Kidney (tissue), 14 donors: ENCODE data around the gene MS4A7. TPM values are rescaled to one million over a fixed set of nuclear protein-coding genes. Genes with fewer than 3 reads are reported as not detected.

ENCODE experiments used
- DNase-seq, 5 donors: peaks; one replicate each; pipeline ENCODE4 v3.0.0-alpha.2; 2013 to 2020
- FAIRE-seq: peaks from 2 replicates; lab custom pipeline; 2012; peaks lifted over from hg19 to GRCh38; lab: Jason Lieb, UNC
- H3K27ac ChIP-seq, 2 donors: one replicate each; pipeline ENCODE4 v1.7.0; 2013; ENCODE audit warnings: low read depth in 2 of 2, low read length in 2 of 2, inconsistent platforms in 1 of 2
- H3K27me3 ChIP-seq: one replicate; pipeline ENCODE4 v1.7.1; 2013; ENCODE audit warnings: low read length, inconsistent platforms; ENCODE audit not compliant: control insufficient read depth, insufficient read depth
- H3K36me3 ChIP-seq, 3 donors: one replicate each; pipeline versions ENCODE4 v1.7.0 to v1.7.1; 2013; ENCODE audit warnings: low read length in 3 of 3, control low read depth in 1 of 3, inconsistent platforms in 1 of 3; ENCODE audit not compliant: insufficient read depth in 3 of 3, control insufficient read depth in 2 of 3
- H3K4me1 ChIP-seq, 3 donors: one replicate each; pipeline versions ENCODE4 v1.7.0 to v1.7.1; 2013; ENCODE audit warnings: low read length in 3 of 3, inconsistent platforms in 1 of 3, low read depth in 1 of 3; ENCODE audit not compliant: control insufficient read depth in 2 of 3, insufficient read depth in 2 of 3
- H3K4me3 ChIP-seq, 3 donors: one replicate each; pipeline versions ENCODE4 v1.7.0 to v1.8.1; 2013; ENCODE audit warnings: low read length in 3 of 3, control low read depth in 1 of 3, inconsistent platforms in 1 of 3
- H3K9ac ChIP-seq, 3 donors: one replicate each; pipeline versions ENCODE4 v1.7.0 to v1.7.1; 2013; ENCODE audit warnings: low read length in 3 of 3, control low read depth in 1 of 3, inconsistent platforms in 1 of 3
- H3K9me3 ChIP-seq, 3 donors: one replicate each; pipeline versions ENCODE4 v1.7.0 to v1.7.1; 2013; ENCODE audit warnings: low read length in 3 of 3, control low read depth in 1 of 3, inconsistent platforms in 1 of 3; ENCODE audit not compliant: control insufficient read depth in 2 of 3, insufficient read depth in 1 of 3
- intact Hi-C: fragments of 100-400 bp; cut with DNase I; formaldehyde crosslinking; loops from one replicate; pipeline ENCODE4 v1.11.1; 2022
- polyA plus RNA-seq: library from polyadenylated mRNA; stranded (reverse); fragments of 350-450 nt; fragmentation: Illumina TruSeq; extraction: RNeasy Lipid Tissue Mini Kit (QIAGEN cat#74804); gene quantifications from one replicate; pipeline ENCODE4 v1.2.3, GENCODE V29; 2014; ENCODE audit warnings: low read depth, low replicate concordance; ENCODE audit not compliant: insufficient read depth
- total RNA-seq: library from RNA; stranded (reverse); fragmentation: NEBNext Ultra II Directional; extraction: Animal tissue kit (Norgen Biotek cat#: 25700); gene quantifications from one replicate; pipeline ENCODE4 v1.2.1, GENCODE V29; 2021
- TF ChIP-seq, protein P1 (sequence below): IDR thresholded peaks from 3 replicates; pipeline ENCODE4 v1.5.1; 2012; ENCODE audit warnings: mild to moderate bottlenecking, moderate library complexity, borderline replicate concordance; ENCODE audit not compliant: insufficient read depth; ENCODE audit errors: extremely low read depth
- donor health status: control.
- donor health status: control.
- donor health status: control.
- donor health status: control.
- donor health status: control.
- donor health status: DM: yes; HTN: yes; CAD: no.
- donor health status: Normal renal cell carcinoma (clear cell type).

Gene MS4A7
- total and polyA plus RNA-seq, 2 donors from 2014 or later = 7.0 to 47.6 TPM

DNA sequence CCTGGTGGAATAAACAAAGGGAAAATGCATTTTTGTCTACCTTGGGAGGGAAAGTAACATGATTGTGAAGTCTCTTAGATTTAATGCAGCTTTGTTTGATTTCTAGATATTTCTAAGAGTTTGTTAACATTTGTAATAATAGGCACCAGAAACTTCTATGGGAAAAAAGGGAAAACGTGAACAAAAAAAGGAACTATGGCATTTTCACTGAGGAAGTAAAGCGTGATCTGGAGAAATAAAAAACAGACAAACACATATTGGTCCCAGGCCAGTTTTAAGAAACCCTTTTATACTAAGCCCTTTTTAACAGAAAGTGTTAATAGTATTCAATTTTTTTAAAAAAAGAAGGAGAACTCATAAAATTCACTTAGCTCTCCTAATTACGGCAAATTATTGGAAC is 6.9 kb upstream of the MS4A7 start:
- H3K36me3 ChIP-seq = no peaks in the 10 kb centered on the region
- intact Hi-C loops = no loop called here
- no peak for FAIRE-seq
- no peak overlapping the region for H3K27ac ChIP-seq
- no peak overlapping the region for H3K4me3 ChIP-seq
- H3K9ac ChIP-seq = no peak overlapping the region
- DNase-seq = no peak
- H3K4me1 ChIP-seq = no peaks in the 10 kb centered on the region
- no peaks in the 10 kb centered on the region for H3K9me3 ChIP-seq
- no peaks in the 10 kb centered on the region for H3K27me3 ChIP-seq
- TF ChIP-seq, protein P1, sequence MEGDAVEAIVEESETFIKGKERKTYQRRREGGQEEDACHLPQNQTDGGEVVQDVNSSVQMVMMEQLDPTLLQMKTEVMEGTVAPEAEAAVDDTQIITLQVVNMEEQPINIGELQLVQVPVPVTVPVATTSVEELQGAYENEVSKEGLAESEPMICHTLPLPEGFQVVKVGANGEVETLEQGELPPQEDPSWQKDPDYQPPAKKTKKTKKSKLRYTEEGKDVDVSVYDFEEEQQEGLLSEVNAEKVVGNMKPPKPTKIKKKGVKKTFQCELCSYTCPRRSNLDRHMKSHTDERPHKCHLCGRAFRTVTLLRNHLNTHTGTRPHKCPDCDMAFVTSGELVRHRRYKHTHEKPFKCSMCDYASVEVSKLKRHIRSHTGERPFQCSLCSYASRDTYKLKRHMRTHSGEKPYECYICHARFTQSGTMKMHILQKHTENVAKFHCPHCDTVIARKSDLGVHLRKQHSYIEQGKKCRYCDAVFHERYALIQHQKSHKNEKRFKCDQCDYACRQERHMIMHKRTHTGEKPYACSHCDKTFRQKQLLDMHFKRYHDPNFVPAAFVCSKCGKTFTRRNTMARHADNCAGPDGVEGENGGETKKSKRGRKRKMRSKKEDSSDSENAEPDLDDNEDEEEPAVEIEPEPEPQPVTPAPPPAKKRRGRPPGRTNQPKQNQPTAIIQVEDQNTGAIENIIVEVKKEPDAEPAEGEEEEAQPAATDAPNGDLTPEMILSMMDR = no peak

DNA sequence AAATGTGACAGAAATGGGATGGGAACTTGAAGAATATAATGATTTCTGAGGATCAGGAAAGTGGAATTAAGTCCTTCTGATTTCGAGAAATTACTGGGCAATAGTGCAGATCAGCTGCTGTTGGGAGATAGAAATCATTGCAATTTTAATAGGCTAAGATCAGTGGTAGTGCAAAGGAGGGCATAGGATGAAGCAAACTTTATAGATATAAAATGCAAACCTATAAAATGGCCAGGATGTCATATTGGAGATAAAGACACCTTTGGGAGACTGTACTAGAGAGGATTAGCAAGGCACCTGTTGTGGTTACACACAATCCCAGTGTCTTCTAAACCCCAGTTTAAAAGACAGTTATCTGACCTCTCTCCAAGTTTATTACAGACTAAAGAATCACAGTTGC is 6.5 kb upstream of the MS4A7 start:
- TF ChIP-seq, protein P1 = no peak
- intact Hi-C loops = no loop called here
- H3K36me3 ChIP-seq = no peaks in the 10 kb centered on the region
- H3K4me1 ChIP-seq = no peaks in the 10 kb centered on the region
- no peak overlapping the region for H3K4me3 ChIP-seq
- H3K27ac ChIP-seq = no peak overlapping the region
- H3K27me3 ChIP-seq = no peaks in the 10 kb centered on the region
- FAIRE-seq = no peak
- no peaks in the 10 kb centered on the region for H3K9me3 ChIP-seq
- DNase-seq = no peak
- no peak overlapping the region for H3K9ac ChIP-seq

DNA sequence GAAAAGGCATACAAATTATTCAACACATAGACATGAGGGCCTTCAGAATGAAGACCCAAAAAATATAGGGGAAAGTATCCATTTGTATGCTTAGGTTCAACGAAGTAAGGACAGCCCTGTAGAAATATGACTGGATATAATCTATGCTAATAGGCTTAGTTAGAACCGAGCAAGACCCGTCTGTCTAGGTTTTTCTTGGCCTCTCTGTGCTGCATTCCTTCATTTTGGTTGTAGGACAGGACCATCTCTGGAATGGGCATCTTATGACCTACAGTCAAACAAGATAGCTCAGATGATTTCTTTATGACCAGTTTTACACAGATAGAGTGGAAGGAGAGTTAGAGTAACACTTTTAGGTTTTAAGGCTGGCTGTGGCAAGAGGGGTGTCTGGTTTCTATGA is 5.6 kb upstream of the MS4A7 start:
- Histone ChIP-seq H3K27ac (no peak overlapping the region), H3K27me3 (no peaks in the 10 kb centered on the region), H3K4me1 (no peaks in the 10 kb centered on the region), H3K4me3 (no peak overlapping the region), H3K9me3 (no peaks in the 10 kb centered on the region), H3K36me3 (no peaks in the 10 kb centered on the region), H3K9ac (no peak overlapping the region)
- TF ChIP-seq, protein P1 = no peak
- intact Hi-C loops = no loop called here
- DNase-seq = no peak
- no peak for FAIRE-seq

DNA sequence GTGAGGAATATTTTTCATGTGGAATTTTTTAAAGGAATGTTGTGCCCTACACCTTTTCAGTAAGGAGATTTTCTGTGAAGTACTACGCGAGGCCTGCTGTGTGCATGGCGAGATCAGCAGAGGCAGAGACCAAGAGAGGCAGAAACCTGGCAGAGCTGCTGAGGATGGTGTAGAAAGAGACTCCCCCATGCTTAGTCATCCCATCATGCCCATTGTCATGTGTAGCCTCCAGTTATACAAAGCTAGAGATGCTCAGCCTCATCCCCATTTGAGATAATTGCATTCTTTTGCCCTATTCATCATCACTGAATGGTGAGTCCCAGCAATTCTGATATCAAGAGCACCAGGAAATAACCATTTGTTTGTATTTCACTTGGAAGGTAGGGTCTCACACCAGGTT is 3.0 kb upstream of the MS4A7 start:
- Histone ChIP-seq H3K4me3 (no peak overlapping the region), H3K9me3 (no peaks in the 10 kb centered on the region), H3K4me1 (no peaks in the 10 kb centered on the region), H3K9ac (no peak overlapping the region), H3K27me3 (no peaks in the 10 kb centered on the region), H3K36me3 (no peaks in the 10 kb centered on the region), H3K27ac (no peak overlapping the region)
- FAIRE-seq (no peak), DNase-seq (no peak)
- TF ChIP-seq, protein P1 = no peak
- intact Hi-C loops = no loop called here
